Esophagus (tissue), 2 donors: Measurements from ENCODE around the gene AP2B1. TPM values are rescaled to one million over a fixed set of nuclear protein-coding genes. Genes with fewer than 3 reads are reported as not detected.
"Not testable (repeated sequence)": the region's sequence is repeated elsewhere in the genome, so short reads cannot be mapped to it uniquely, and the experiment has no call there.

ENCODE experiments used
- H3K27ac ChIP-seq, 2 donors: one replicate each; pipeline ENCODE4 v1.5.1; 2013; ENCODE audit warnings: low read depth in 2 of 2, mild to moderate bottlenecking in 2 of 2, inconsistent platforms in 1 of 2, low read length in 1 of 2, moderate library complexity in 1 of 2
- H3K27me3 ChIP-seq, 2 donors: one replicate each; pipeline ENCODE4 v1.6.1; 2013; ENCODE audit warnings: low read length in 2 of 2, control low read depth in 1 of 2, mild to moderate bottlenecking in 1 of 2; ENCODE audit not compliant: insufficient read depth in 2 of 2, control insufficient read depth in 1 of 2
- H3K36me3 ChIP-seq, 2 donors: one replicate each; pipeline ENCODE4 v1.6.1; 2013; ENCODE audit warnings: low read length in 1 of 2; ENCODE audit not compliant: control insufficient read depth in 2 of 2, insufficient read depth in 2 of 2
- H3K4me1 ChIP-seq, 2 donors: one replicate each; pipeline ENCODE4 v1.6.1; 2013; ENCODE audit warnings: low read length in 1 of 2; ENCODE audit not compliant: control insufficient read depth in 2 of 2, insufficient read depth in 2 of 2
- H3K4me3 ChIP-seq, 2 donors: one replicate each; pipeline ENCODE4 v1.5.1; 2013; ENCODE audit warnings: low read length in 2 of 2, mild to moderate bottlenecking in 2 of 2, low read depth in 1 of 2, moderate library complexity in 1 of 2
- H3K9me3 ChIP-seq, 2 donors: one replicate each; pipeline ENCODE4 v1.6.1; 2013; ENCODE audit warnings: mild to moderate bottlenecking in 2 of 2, low read depth in 1 of 2, low read length in 1 of 2, moderate library complexity in 1 of 2; ENCODE audit not compliant: control insufficient read depth in 2 of 2, insufficient read depth in 1 of 2
- WGBS, 2 donors: extraction: QIAGEN DNeasy Blood & Tissue Kit; methylation state at CpG; one replicate each; pipeline ENCODE4 v1.1.7; 2013; 5-methylcytosine and 5-hydroxymethylcytosine counted together
- polyA plus RNA-seq, 2 donors: library from polyadenylated mRNA; stranded (reverse); fragments of 200-250 nt; gene quantifications; one replicate each; pipeline ENCODE4 v1.2.3, GENCODE V29; 2013
- donor health status: healthy with polysubstance abuse.
- donor health status: Bipolar disorder and iron deficiency.

Gene AP2B1
- polyA plus RNA-seq, 2 donors, result 13.2 to 14.3 TPM

DNA sequence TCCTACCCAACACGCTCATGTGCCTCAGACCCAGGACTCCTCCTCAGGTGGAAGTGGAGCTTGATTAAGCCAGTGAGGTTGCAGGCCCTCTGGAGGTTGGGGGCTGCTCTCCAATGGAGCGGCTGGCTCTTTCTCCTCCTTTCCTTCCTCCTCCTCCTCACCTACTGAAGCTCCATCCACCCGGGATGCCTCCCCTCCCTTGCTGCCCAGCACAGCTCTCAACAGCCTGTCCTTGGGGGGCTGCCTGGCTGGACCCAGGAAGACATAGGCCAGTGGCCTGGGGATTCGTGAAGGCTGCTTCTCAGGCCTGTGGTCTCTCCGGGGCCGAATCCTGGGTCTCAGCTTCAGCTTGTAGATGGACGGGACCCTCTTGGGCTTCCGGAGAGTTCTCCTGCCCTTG lies 157.7 kb downstream of the AP2B1 start:
- H3K4me1 ChIP-seq, result peaks cover 5 to 14% of the 10 kb centered on the region in 2 donors
- 77 to 79% methylated on average over 8 of the region's 8 CpGs for WGBS, 2 donors
- H3K9me3 ChIP-seq, result peaks cover 0 to 6% of the 10 kb centered on the region in 2 donors
- H3K27me3 ChIP-seq, result peaks cover 0 to 10% of the 10 kb centered on the region in 2 donors
- H3K36me3 ChIP-seq, result no peaks in the 10 kb centered on the region
- no peak overlapping the region for H3K27ac ChIP-seq
- no peak overlapping the region for H3K4me3 ChIP-seq

DNA sequence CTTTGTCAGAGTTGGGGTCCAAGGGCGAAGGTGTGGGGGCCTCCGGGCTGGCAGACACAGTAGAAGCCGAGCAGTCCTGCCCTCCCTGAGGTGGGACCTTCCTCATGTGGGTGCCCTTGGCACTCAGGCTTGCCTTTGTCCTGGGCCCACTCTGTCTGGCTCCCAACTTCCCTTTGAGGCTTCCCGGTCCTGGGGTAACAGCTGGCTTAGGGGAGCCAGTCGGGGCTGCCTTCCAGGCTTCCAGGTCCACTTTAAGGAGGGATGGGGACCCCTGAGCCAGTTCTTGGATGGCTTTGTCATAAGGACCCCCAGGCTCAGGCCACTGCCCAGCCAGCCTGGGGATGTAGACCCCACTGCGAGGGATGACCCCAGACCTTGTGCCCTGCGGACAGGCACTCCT lies 158.1 kb downstream of the AP2B1 start:
- WGBS, 2 donors, result 85 to 88% methylated on average over 7 of the region's 7 CpGs
- Histone ChIP-seq H3K4me3 (no peak overlapping the region), H3K36me3 (no peaks in the 10 kb centered on the region), H3K27ac (no peak overlapping the region), H3K9me3 (peaks cover 0 to 6% of the 10 kb centered on the region in 2 donors), H3K27me3 (peaks cover 0 to 10% of the 10 kb centered on the region in 2 donors), H3K4me1 (peaks cover 5 to 14% of the 10 kb centered on the region in 2 donors)

GRCh38 chr17:35745749-35746320 lies 158.7 kb downstream of the AP2B1 start:
- Histone ChIP-seq H3K9me3 (peaks cover 0 to 2% of the 10 kb centered on the region in 2 donors), H3K27me3 (peaks cover 0 to 7% of the 10 kb centered on the region in 2 donors), H3K4me1 (peaks cover 5 to 17% of the 10 kb centered on the region in 2 donors), H3K4me3 (no peak overlapping the region), H3K36me3 (no peaks in the 10 kb centered on the region), H3K27ac (no peak overlapping the region)
- WGBS, 2 donors, result 84 to 86% methylated on average over 15 of the region's 15 CpGs

DNA sequence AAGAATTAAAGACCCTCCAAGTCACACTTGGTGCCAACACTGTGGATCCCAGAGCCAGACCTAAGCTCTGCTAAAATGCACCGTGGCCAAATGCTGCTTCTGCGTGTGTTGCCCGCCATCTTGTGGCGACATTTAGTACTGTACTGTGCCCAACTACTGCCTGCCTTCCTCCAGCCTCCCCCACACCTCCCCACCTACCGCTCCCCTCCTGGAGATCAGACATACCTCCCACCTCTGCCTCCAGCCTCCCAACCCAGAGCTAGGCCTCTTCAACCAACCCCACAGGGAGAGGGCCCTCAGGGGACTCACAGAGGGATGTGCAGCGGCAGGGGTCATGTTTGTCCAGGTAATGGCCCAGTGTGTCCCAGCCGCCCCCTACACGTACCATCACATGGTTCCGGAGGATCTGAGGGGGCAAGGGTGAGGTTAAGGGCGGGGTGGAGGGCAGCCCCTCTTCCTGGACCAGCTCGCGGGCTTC lies 160.5 kb downstream of the AP2B1 start:
- no peak overlapping the region for H3K27ac ChIP-seq
- H3K9me3 ChIP-seq, result no peaks in the 10 kb centered on the region
- H3K36me3 ChIP-seq, result no peaks in the 10 kb centered on the region
- WGBS, 2 donors, result 27 to 30% methylated on average over 12 of the region's 12 CpGs
- H3K4me3 ChIP-seq, result no peak overlapping the region
- H3K4me1 ChIP-seq, result peaks cover 0 to 13% of the 10 kb centered on the region in 2 donors
- H3K27me3 ChIP-seq, result no peaks in the 10 kb centered on the region

DNA sequence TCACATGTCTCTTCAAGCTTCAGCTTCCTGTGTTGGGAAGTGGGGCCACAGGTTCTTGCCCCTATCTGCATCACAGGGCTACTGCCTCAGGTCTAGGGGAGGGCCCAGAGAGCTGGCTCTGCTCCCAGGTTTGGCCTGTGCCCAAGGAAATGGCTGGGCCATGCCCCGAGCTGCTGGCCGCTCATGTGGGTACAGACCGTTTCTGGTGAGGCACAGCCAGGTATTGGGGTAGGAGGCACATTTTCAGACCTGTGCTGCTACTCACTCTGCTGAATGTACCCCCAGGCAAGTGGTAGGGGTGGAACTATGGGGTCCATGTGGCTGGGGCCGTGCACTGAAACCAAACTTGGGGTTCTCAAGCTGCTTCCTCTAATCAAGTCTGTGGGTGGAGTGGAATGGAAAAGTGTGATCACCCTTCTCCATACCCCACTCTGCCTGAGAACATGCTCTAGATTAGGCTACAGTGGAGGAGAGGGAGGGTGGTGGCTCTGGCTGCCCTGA lies 161.3 kb downstream of the AP2B1 start:
- H3K36me3 ChIP-seq, result no peaks in the 10 kb centered on the region
- WGBS, 2 donors, result 18 to 29% methylated on average over 4 of the region's 4 CpGs
- H3K27me3 ChIP-seq, result no peaks in the 10 kb centered on the region
- peaks cover 0 to 15% of the 10 kb centered on the region in 2 donors for H3K4me1 ChIP-seq
- H3K4me3 ChIP-seq, result no peak overlapping the region
- no peak overlapping the region for H3K27ac ChIP-seq
- no peaks in the 10 kb centered on the region for H3K9me3 ChIP-seq

GRCh38 chr17:35748979-35749378 lies 161.9 kb downstream of the AP2B1 start:
- no peak overlapping the region for H3K27ac ChIP-seq
- 73 to 81% methylated on average over 6 of the region's 6 CpGs for WGBS, 2 donors
- H3K36me3 ChIP-seq, result no peaks in the 10 kb centered on the region
- peaks cover 0 to 15% of the 10 kb centered on the region in 2 donors for H3K4me1 ChIP-seq
- no peaks in the 10 kb centered on the region for H3K27me3 ChIP-seq
- no peak overlapping the region for H3K4me3 ChIP-seq
- no peaks in the 10 kb centered on the region for H3K9me3 ChIP-seq

GRCh38 chr17:35749560-35750412 lies 162.7 kb downstream of the AP2B1 start:
- WGBS, 2 donors, result 7 to 11% methylated on average over 32 to 35 of the region's 35 CpGs
- Histone ChIP-seq H3K4me3 (no peak overlapping the region), H3K36me3 (no peaks in the 10 kb centered on the region), H3K27ac (no peak overlapping the region), H3K9me3 (no peaks in the 10 kb centered on the region), H3K27me3 (no peaks in the 10 kb centered on the region), H3K4me1 (peaks cover 0 to 15% of the 10 kb centered on the region in 2 donors)

DNA sequence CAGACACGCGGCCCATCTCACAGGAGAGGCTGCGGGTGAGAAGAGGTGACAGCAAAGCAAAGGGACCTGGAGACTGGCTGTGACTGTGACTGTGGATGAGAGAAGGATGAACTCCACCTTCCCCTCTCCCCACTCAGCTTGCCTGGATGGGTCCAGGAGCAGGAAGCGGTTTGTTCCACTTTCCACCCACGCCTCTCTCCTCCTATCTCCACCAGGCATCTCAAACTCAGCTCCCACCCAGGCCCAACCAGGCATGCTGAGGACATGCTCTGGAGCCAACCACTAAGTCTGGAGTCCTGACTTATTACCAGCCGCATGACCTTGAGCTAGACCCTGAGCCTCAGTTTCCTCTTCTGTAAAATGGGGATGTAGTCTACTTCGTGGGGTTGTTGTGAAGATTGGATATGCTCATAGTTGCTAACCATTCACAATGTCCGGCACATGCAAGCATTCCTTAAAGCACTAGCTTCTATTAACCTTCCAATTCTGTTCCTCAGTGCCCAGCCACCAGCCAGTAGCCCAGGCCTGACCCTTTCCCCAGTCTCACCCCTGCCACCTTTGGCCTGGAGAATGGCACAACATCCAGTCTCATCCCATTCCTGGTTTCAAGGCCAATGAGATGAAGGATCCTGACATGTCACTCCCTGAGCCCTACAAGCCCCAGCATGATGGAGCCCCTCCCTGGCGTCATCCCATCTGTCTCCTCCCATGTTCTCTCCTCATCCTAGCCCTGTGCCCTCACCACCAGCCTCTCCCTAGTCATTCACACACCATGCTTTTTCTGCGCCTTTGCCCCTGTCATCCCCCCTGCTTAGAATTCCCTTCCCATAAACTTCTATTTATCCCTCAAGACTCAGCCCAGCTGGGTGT lies 163.6 kb downstream of the AP2B1 start:
- no peak overlapping the region for H3K27ac ChIP-seq
- H3K36me3 ChIP-seq, result no peaks in the 10 kb centered on the region
- H3K4me1 ChIP-seq, result peaks cover 0 to 15% of the 10 kb centered on the region in 2 donors
- H3K27me3 ChIP-seq, result no peaks in the 10 kb centered on the region
- H3K4me3 ChIP-seq, result no peak overlapping the region
- H3K9me3 ChIP-seq, result no peaks in the 10 kb centered on the region
- 73 to 74% methylated on average over 10 of the region's 10 CpGs for WGBS, 2 donors

GRCh38 chr17:35751541-35751940 lies 164.4 kb downstream of the AP2B1 start:
- H3K36me3 ChIP-seq, H3K9me3 ChIP-seq, H3K27me3 ChIP-seq, H3K27ac ChIP-seq, H3K4me3 ChIP-seq: not testable (repeated sequence)
- 84 to 86% methylated on average over 4 of the region's 4 CpGs for WGBS, 2 donors
- H3K4me1 ChIP-seq, result peaks cover 0 to 15% of the 10 kb centered on the region in 2 donors
